GM12878 (cell line): Measurements from ENCODE around the gene TRAF3. TPM values are rescaled to one million over a fixed set of nuclear protein-coding genes. Genes with fewer than 3 reads are reported as not detected.

ENCODE experiments used
- BACH1 ChIP-seq: fragments of 450-650 bp; IDR thresholded peaks from 2 replicates; pipeline ENCODE4 v1.6.1; 2017; ENCODE audit warnings: mild to moderate bottlenecking, borderline replicate concordance
- CTCF ChIP-seq, 3 experiments: IDR thresholded peaks in 2 of 3; conservative IDR thresholded peaks in 1 of 3; 2 replicates each; pipeline ENCODE4 v1.5.1; 2011; ENCODE audit warnings: low read depth in 3 of 3, low read length in 3 of 3, mild to moderate bottlenecking in 3 of 3, control low read depth in 2 of 3, moderate library complexity in 2 of 3, inconsistent platforms in 1 of 3, mixed read lengths in 1 of 3; ENCODE audit not compliant: control insufficient read depth in 2 of 3, insufficient read depth in 1 of 3; ENCODE audit errors: extremely low read depth in 1 of 3
- E2F8 ChIP-seq: fragments of 450-650 bp; IDR thresholded peaks from 2 replicates; pipeline ENCODE4 v1.6.1; 2018; ENCODE audit warnings: mild to moderate bottlenecking, low read depth, moderate library complexity; ENCODE audit not compliant: partially characterized antibody
- ELK1 ChIP-seq: IDR thresholded peaks from 2 replicates; pipeline ENCODE4 v1.6.1; 2012; ENCODE audit warnings: low read depth, low read length, improper control_type of control experiment
- ESRRA ChIP-seq: IDR thresholded peaks from 2 replicates; pipeline ENCODE4 v1.6.1; 2012; ENCODE audit warnings: mild to moderate bottlenecking, low read length, improper control_type of control experiment
- FOS ChIP-seq: IDR thresholded peaks from 3 replicates; pipeline ENCODE4 v1.6.1; 2011; ENCODE audit warnings: borderline replicate concordance; ENCODE audit not compliant: insufficient read length; ENCODE audit errors: extremely low read depth
- GABPA ChIP-seq: IDR thresholded peaks from 2 replicates; pipeline ENCODE4 v1.6.1; 2014; ENCODE audit warnings: antibody characterized with exemption, low read depth, mild to moderate bottlenecking, inconsistent platforms
- HCFC1 ChIP-seq: fragments of 150-350 bp; IDR thresholded peaks from 2 replicates; pipeline ENCODE4 v1.6.1; 2014; ENCODE audit warnings: low read length
- HDAC2 ChIP-seq: fragments of 200-600 bp; sonication (generic); IDR thresholded peaks from 2 replicates; pipeline ENCODE4 v1.6.1; 2017
- HSF1 ChIP-seq: fragments of 150-350 bp; IDR thresholded peaks from 2 replicates; pipeline ENCODE4 v1.6.1; 2014; ENCODE audit warnings: mild to moderate bottlenecking, low read depth, low read length
- MAX ChIP-seq: IDR thresholded peaks from 2 replicates; pipeline ENCODE4 v1.6.1; 2012; ENCODE audit warnings: low read depth, low read length, improper control_type of control experiment
- NFIC ChIP-seq: IDR thresholded peaks from 2 replicates; pipeline ENCODE4 v1.6.1; 2012; ENCODE audit warnings: low read depth, mild to moderate bottlenecking, inconsistent platforms, low read length, moderate library complexity
- RBBP5 ChIP-seq: fragments of 200-600 bp; sonication (generic); conservative IDR thresholded peaks from 2 replicates; pipeline ENCODE4 v1.6.1; 2016
- SPI1 ChIP-seq: IDR thresholded peaks from 2 replicates; pipeline ENCODE4 v1.6.1; 2011; ENCODE audit warnings: low read depth, mild to moderate bottlenecking, low read length, moderate library complexity, borderline replicate concordance; ENCODE audit not compliant: insufficient read depth
- SUZ12 ChIP-seq: fragments of 200-600 bp; sonication (generic); IDR thresholded peaks from one replicate; pipeline ENCODE4 v1.6.1; 2018; ENCODE audit warnings: antibody characterized with exemption, mild to moderate bottlenecking; ENCODE audit not compliant: unreplicated experiment
- TCF3 ChIP-seq: IDR thresholded peaks from 2 replicates; pipeline ENCODE4 v1.6.1; 2012; ENCODE audit warnings: low read depth, mild to moderate bottlenecking, low read length, borderline replicate concordance; ENCODE audit not compliant: insufficient read depth
- ZBTB11 ChIP-seq: fragments of 450-650 bp; formaldehyde crosslinking; IDR thresholded peaks from 2 replicates; pipeline ENCODE4 v1.5.0; 2022; ENCODE audit warnings: mild to moderate bottlenecking, missing genetic modification characterization
- polyA plus RNA-seq, 11 experiments: library from polyadenylated mRNA; depleted of rRNA in 4 of 11; unstranded in 6 of 11; stranded (reverse) in 5 of 11; fragments of >200 nt; fragmentation: Nextera tagmentation in 4 of 11; fragmentation: Illumina TruSeq in 1 of 11; extraction: Ambion mirVana in 4 of 11; extraction: Trizol in 1 of 11; gene quantifications; 1 replicate in 1 of 11; 2 replicates in 10 of 11; pipeline versions ENCODE4 v1.2.1 to v1.2.3, GENCODE V29; 2011 to 2016; ENCODE audit warnings: inconsistent platforms in 2 of 11, missing spikeins in 2 of 11, low read depth in 1 of 11
- total RNA-seq, 4 experiments: library from RNA; depleted of rRNA in 3 of 4; stranded (reverse); fragments of >200 nt in 3 of 4; fragmentation: Illumina TruSeq in 1 of 4; extraction: Trizol in 1 of 4; gene quantifications; 2 replicates each; pipeline versions ENCODE4 v1.2.1 to v1.2.3, GENCODE V29; 2013 to 2021

The TRAF3 gene
- total and polyA plus RNA-seq, 10 of the 15 experiments (the other 5 are each of a cell fraction or from before 2014, with no cell fraction given) = 3.0 to 70.1 (median 36.5) TPM

- TF ChIP-seq NFIC = peak; percentile 57
- no peak for TF ChIP-seq FOS
- TF ChIP-seq MAX = peak; percentile 16; the same call in 1 of the 2 replicates
- TF ChIP-seq HDAC2 = no peak
- TF ChIP-seq SUZ12 = no peak
- TF ChIP-seq TCF3 = no peak
- TF ChIP-seq RBBP5 = no peak
- no peak for TF ChIP-seq HSF1
- peak; percentile 76 for TF ChIP-seq SPI1
- TF ChIP-seq BACH1 = 0 out of 2 replicates have a peak, but pooled peaks have one; percentile 23
- no peak for TF ChIP-seq E2F8
- no peak for TF ChIP-seq GABPA
- no peak for TF ChIP-seq ESRRA
- peak; percentile 77 to 86 (median 85) for TF ChIP-seq CTCF (IDR thresholded peaks at IDR 0.05 in 2 of 3, conservative IDR thresholded peaks at IDR 0.05 in 1 of 3; ENCODE audit: control insufficient read depth in 2 of 3, extremely low read depth in 1 of 3, insufficient read depth in 1 of 3, low read depth in 3 of 3, low read length in 3 of 3)
- TF ChIP-seq ZBTB11 (CRISPR knock-in tag) = no peak
- TF ChIP-seq HCFC1 = no peak
- no peak for TF ChIP-seq ELK1
These were observed 2.7 kb upstream of the TRAF3 start (continued) for GRCh38 chr14:102774391-102775153.
